GM23338 (cell line): ENCODE measurements around the gene RRP7A.

Experiments
- CREB1 ChIP-seq: fragments of 250-450 bp; sonication (Bioruptor Pico); IDR thresholded peaks from 2 replicates; pipeline ENCODE4 v1.5.0; 2020; ENCODE audit warnings: low read depth, mild to moderate bottlenecking, moderate library complexity
- CTCF ChIP-seq, 2 experiments: fragments of 200-600 bp in 1 of 2; sonication (generic) in 1 of 2; conservative IDR thresholded peaks; 2 replicates each; pipeline versions ENCODE4 v1.5.1 to v1.6.1; 2016 to 2017; ENCODE audit warnings: antibody characterized with exemption in 2 of 2, low read depth in 2 of 2, mild to moderate bottlenecking in 2 of 2, moderate library complexity in 1 of 2
- EZH2 ChIP-seq: fragments of 200-600 bp; sonication (generic); IDR thresholded peaks from one replicate; pipeline ENCODE4 v1.8.0; 2017; ENCODE audit warnings: antibody characterized with exemption, mild to moderate bottlenecking, low read depth; ENCODE audit not compliant: unreplicated experiment
- EZH2phosphoT487 ChIP-seq: fragments of 200-600 bp; sonication (generic); IDR thresholded peaks from one replicate; pipeline ENCODE4 v1.8.1; 2018; ENCODE audit warnings: antibody characterized with exemption; ENCODE audit not compliant: unreplicated experiment
- JUNB ChIP-seq: IDR thresholded peaks from one replicate; pipeline ENCODE4 v1.6.1; 2016; ENCODE audit warnings: antibody characterized with exemption; ENCODE audit not compliant: unreplicated experiment
- NANOG ChIP-seq: IDR thresholded peaks from 2 replicates; pipeline ENCODE4 v1.6.1; 2016; ENCODE audit warnings: antibody characterized with exemption, borderline replicate concordance
- POLR2AphosphoS5 ChIP-seq: IDR thresholded peaks from 2 replicates; pipeline ENCODE4 v1.6.1; 2016; ENCODE audit warnings: antibody characterized with exemption, low read depth
- REST ChIP-seq: IDR thresholded peaks from one replicate; pipeline ENCODE4 v1.6.1; 2018; ENCODE audit warnings: antibody characterized with exemption; ENCODE audit not compliant: unreplicated experiment
- STAT1 ChIP-seq: IDR thresholded peaks from one replicate; pipeline ENCODE4 v1.6.1; 2016; ENCODE audit warnings: antibody characterized with exemption; ENCODE audit not compliant: unreplicated experiment
- ZNF114 ChIP-seq: fragments of 250-450 bp; sonication (Bioruptor Pico); IDR thresholded peaks from 2 replicates; pipeline ENCODE4 v1.5.0; 2020; ENCODE audit warnings: mild to moderate bottlenecking, moderate library complexity
- ZNF331 ChIP-seq: fragments of 250-450 bp; sonication (Bioruptor Pico); IDR thresholded peaks from 2 replicates; pipeline ENCODE4 v1.5.0; 2020; ENCODE audit warnings: low read depth, mild to moderate bottlenecking, moderate library complexity

GRCh38 chr22:42561856-42562255 is 42.3 kb upstream of the RRP7A start:
- TF ChIP-seq CREB1 (CRISPR knock-in tag) (no peak), REST (no peak), CTCF (conservative IDR thresholded peaks at IDR 0.05; ENCODE audit: low read depth in 2 of 2) (no peak), POLR2AphosphoS5 (no peak), EZH2 (no peak), EZH2phosphoT487 (no peak), ZNF331 (no peak), STAT1 (no peak), ZNF114 (CRISPR knock-in tag) (no peak), JUNB (no peak), NANOG (no peak)
